HG02943 (cell line): ENCODE results near the gene AIPL1.

ENCODE experiments used
- ATAC-seq: cut with Tn5 transposase; IDR thresholded peaks from one replicate; pipeline ENCODE4 v1.9.1; 2021; ENCODE audit warnings: mild to moderate bottlenecking, low read depth, moderate library complexity; ENCODE audit not compliant: unreplicated experiment

Gene AIPL1

DNA sequence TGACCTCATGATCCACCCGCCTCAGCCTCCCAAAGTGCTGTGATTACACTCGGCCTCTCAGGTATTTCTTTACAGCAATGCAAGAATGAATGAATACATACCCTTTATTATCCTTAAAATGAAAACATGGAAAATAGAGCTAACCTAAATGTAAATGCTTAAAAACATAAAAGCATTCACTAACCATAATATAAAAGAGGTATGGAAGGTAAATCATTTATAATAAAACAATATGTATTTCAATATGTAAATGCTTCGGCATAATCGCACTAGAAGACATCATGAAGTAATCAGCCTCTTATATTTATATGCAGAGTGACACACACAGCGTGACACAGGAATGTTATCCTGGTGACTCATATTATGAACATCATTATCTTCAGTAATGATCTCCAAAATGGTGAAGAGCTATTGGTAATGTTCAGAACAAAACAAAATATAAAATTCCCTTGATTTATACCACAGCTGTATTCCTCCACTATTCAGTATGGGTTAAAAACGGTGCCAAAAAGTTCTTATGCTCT, 53.9 kb downstream of the AIPL1 start:
- ATAC-seq = no peak

DNA sequence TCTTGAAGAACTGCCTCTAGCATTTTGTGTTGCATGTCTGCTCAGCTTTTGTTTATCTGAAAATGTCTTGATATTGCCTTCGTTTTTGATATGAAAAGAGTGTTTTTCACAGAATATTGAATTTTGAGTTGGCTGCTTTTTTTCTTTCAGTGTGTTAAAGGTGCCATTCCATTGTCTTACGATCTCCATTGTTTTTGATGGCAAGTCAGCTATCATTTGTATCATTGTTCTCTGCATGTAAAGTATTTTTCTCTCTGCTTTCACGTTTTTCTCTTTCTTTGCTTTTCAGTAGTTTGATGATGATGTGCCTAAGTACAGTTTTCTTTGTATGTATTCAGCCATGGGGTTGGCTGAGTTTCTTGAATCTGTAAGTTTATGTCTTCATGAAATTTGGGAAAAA, 57.0 kb downstream of the AIPL1 start:
- ATAC-seq = no peak

DNA sequence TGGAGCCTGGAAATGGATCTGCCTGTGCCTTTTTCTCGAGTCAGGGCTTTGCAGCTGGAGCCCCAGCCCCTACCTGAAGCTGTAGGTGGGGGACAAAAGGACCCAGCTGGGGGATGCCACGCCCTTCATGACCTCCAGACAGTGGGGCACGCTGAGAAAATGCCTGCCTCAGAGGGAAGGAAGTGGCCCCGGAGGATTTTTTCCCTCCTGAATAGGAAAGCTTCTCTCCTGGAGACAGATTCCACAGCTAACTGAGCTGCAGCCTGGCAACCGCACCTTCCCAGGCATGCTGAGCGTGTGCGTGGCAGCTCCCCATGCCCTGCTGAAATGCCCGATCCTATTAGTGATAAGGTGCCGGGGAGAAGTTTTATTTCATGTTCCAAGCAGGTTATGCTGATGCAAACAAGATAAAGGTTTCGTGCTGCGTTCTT, 58.0 kb downstream of the AIPL1 start:
- ATAC-seq = no peak

DNA sequence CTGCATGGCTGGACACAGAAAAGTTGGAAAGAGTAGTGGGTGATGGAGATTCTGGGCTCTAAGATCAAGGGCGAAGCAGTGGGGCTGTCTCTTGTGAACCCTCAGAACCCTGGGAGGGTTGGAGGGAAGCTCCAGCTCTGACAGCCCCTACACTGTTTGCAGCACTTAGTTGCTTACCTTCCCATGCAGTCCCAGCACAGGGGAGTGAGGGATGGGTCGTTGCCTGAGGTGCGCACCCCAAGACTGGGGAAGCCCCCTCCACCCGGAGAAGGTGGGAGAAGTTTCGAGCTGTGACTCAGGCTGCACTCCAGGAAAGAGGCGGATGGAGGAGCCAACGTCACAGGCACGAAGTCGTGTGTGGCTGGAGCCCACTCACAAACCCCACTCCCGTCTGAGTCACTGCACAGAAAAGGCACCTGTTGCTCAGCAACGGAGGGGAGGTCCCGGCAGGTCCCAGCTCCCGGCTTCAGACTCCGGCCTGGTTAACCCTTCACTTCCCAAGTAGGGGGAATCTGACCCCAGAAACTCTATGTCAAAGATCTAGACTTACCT, 60.1 kb downstream of the AIPL1 start:
- no peak for ATAC-seq

DNA sequence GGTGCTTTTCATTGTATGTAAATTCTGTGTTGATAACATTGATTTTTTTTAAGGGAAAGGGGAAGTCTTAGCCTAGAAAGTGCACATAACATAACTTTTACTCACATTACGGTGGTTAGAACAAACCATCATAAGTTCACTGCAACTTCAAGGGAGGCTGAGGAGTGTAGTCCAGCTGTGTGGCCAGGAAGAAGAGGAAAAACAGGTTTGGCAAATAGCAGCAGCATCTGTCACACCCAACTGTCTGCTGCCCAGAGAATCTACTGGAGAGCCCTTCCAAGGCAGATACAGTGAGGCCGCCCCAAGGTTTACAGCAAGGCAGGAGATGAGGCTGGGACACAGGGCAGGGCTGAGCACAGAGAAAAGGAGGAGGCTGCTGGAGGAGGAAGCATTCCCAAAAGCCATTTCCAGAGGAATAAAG, 60.6 kb downstream of the AIPL1 start:
- no peak for ATAC-seq
